PC-3 (cell line): ENCODE results near the gene PDLIM5. TPM values are rescaled to one million over a fixed set of nuclear protein-coding genes. Genes with fewer than 3 reads are reported as not detected.
A peak's percentile ranks its signal among the peaks of the same experiment; 100 is the strongest.

Experiments
- ATAC-seq: fragments of 200-7000 bp; cut with Tn5 transposase; 2 replicates; pipeline ENCODE4 v1.9.1; 2020; ENCODE audit warnings: mild to moderate bottlenecking, moderate library complexity
- BruUV-seq: library from RNA; stranded (reverse); fragments of 400-500 nt; replicated peaks from 2 replicates; lab custom pipeline; 2021; lab: Mats Ljungman, UMichigan
- CTCF ChIA-PET: fragments of 300-600 bp; sonication (Branson Sonifier 250); formaldehyde crosslinking; loops from one replicate; lab custom pipeline; 2022; ENCODE audit warnings: antibody characterized with exemption; lab: Charles Lee
- POLR2A ChIA-PET: fragments of 300-600 bp; sonication (Branson Sonifier 250); formaldehyde crosslinking; loops from one replicate; lab custom pipeline; 2022; ENCODE audit warnings: antibody characterized with exemption; ENCODE audit not compliant: unreplicated experiment; lab: Charles Lee
- DNase-seq: peaks from one replicate; pipeline ENCODE4 v3.0.0-alpha.2; 2015
- H2AFZ ChIP-seq: fragments of 300-600 bp; sonication (generic); 2 replicates; pipeline ENCODE4 v1.6.0; 2016; ENCODE audit warnings: antibody characterized with exemption, low read length
- H3F3A ChIP-seq: fragments of 300-600 bp; sonication (generic); one replicate; pipeline ENCODE4 v1.6.0; 2017; ENCODE audit warnings: antibody characterized with exemption, low read length, control low read depth, mild to moderate bottlenecking; ENCODE audit not compliant: unreplicated experiment
- H3K27ac ChIP-seq: fragments of 300-600 bp; sonication (generic); 2 replicates; pipeline ENCODE4 v1.5.1; 2016; ENCODE audit warnings: mild to moderate bottlenecking, low read length
- H3K27me3 ChIP-seq: fragments of 300-600 bp; sonication (generic); 2 replicates; pipeline ENCODE4 v1.6.1; 2016; ENCODE audit warnings: low read length, mixed read lengths
- H3K36me3 ChIP-seq: fragments of 300-600 bp; sonication (generic); 2 replicates; pipeline ENCODE4 v1.6.1; 2016; ENCODE audit warnings: low read depth, mixed run types, low read length, mixed read lengths
- H3K4me1 ChIP-seq: fragments of 300-600 bp; sonication (generic); 2 replicates; pipeline ENCODE4 v1.5.1; 2016; ENCODE audit warnings: low read length; ENCODE audit not compliant: insufficient read depth
- H3K4me2 ChIP-seq: fragments of 300-600 bp; sonication (generic); 2 replicates; pipeline ENCODE4 v1.6.0; 2016; ENCODE audit warnings: low read length
- H3K4me3 ChIP-seq: fragments of 300-600 bp; sonication (generic); 2 replicates; pipeline ENCODE4 v1.5.1; 2016; ENCODE audit warnings: mild to moderate bottlenecking, low read length, mixed read lengths
- H3K79me2 ChIP-seq: fragments of 300-600 bp; sonication (generic); 2 replicates; pipeline ENCODE4 v1.6.1; 2017; ENCODE audit warnings: low read length, mixed read lengths
- H3K9ac ChIP-seq: fragments of 300-600 bp; sonication (generic); 2 replicates; pipeline ENCODE4 v1.6.0; 2016; ENCODE audit warnings: mild to moderate bottlenecking, low read length
- H3K9me2 ChIP-seq: fragments of 300-600 bp; sonication (generic); replicated peaks from 2 replicates; pipeline ENCODE4 v1.6.1; 2016; ENCODE audit warnings: mixed run types, low read length, mixed read lengths
- H3K9me3 ChIP-seq: fragments of 300-600 bp; sonication (generic); 2 replicates; pipeline ENCODE4 v1.6.1; 2016; ENCODE audit warnings: low read length, mixed read lengths
- H4K20me1 ChIP-seq: fragments of 300-600 bp; sonication (generic); 2 replicates; pipeline ENCODE4 v1.6.1; 2016; ENCODE audit warnings: low read length, mixed read lengths
- CTCF ChIP-seq: fragments of 300-600 bp; sonication (generic); conservative IDR thresholded peaks from 2 replicates; pipeline ENCODE4 v1.5.1; 2017; ENCODE audit warnings: antibody characterized with exemption, low read depth, mild to moderate bottlenecking, low read length
- EZH2 ChIP-seq: fragments of 300-600 bp; sonication (generic); IDR thresholded peaks from one replicate; pipeline ENCODE4 v1.6.1; 2017; ENCODE audit warnings: antibody characterized with exemption, mild to moderate bottlenecking, low read length; ENCODE audit not compliant: unreplicated experiment
- EZH2phosphoT487 ChIP-seq: fragments of 300-600 bp; sonication (generic); IDR thresholded peaks from 2 replicates; pipeline ENCODE4 v1.6.1; 2018; ENCODE audit warnings: mild to moderate bottlenecking, antibody characterized with exemption, low read length, borderline replicate concordance
- intact Hi-C: fragments of 100-400 bp; cut with micrococcal nuclease; formaldehyde crosslinking; loops from 2 replicates; pipeline ENCODE4 v1.9.0; 2023
- total RNA-seq: library from RNA; depleted of rRNA; stranded (reverse); fragments of >200 nt; gene quantifications from 2 replicates; pipeline ENCODE4 v1.2.3, GENCODE V29; 2014

Gene PDLIM5
- total RNA-seq, 1 experiment from 2014 or later: 57.8 TPM

- peak overlapping the region; percentile 19; the same call in 1 of the 2 replicates for H3K4me3 ChIP-seq
- H3K27me3 ChIP-seq: no peaks in the 10 kb centered on the region
- ATAC-seq (peak; percentile 88), DNase-seq (peak; percentile 77)
- peak overlapping the region; percentile 51 for H3K9ac ChIP-seq
- H3F3A ChIP-seq: peaks cover 13% of the 10 kb centered on the region
- H3K4me2 ChIP-seq: peak overlapping the region; percentile 69
- H2AFZ ChIP-seq: peak overlapping the region; percentile 28; the same call in 1 of the 2 replicates
- TF ChIP-seq CTCF (no peak), EZH2phosphoT487 (no peak), EZH2 (no peak)
- peaks cover 31% of the 10 kb centered on the region for H3K4me1 ChIP-seq
- H3K9me3 ChIP-seq: no peaks in the 10 kb centered on the region
- no peaks in the 10 kb centered on the region for H4K20me1 ChIP-seq
- CTCF ChIA-PET: interaction anchor here (0.6 kb wide), 1 partner anchor 28 kb away, joined by 4 read pairs; no protein-coding TSS in a partner anchor
- POLR2A ChIA-PET: no interaction called here
- 0 out of 2 replicates have a peak, but pooled peaks cover 2% of the 10 kb centered on the region for H3K36me3 ChIP-seq
- no peaks in the 10 kb centered on the region for H3K9me2 ChIP-seq
- no TSS peak for BruUV-seq
- H3K27ac ChIP-seq: peak overlapping the region; percentile 96
- intact Hi-C loops: no loop called here
- no peaks in the 10 kb centered on the region for H3K79me2 ChIP-seq
Measured at GRCh38 chr4:94641702-94642560, 190.2 kb downstream of the PDLIM5 start.

GRCh38 chr4:94642561-94642866 lies 190.8 kb downstream of the PDLIM5 start:
- no peak for DNase-seq
- Histone ChIP-seq H4K20me1 (no peaks in the 10 kb centered on the region), H3K4me1 (peaks cover 31% of the 10 kb centered on the region), H2AFZ (peak overlapping the region; percentile 28; the same call in 1 of the 2 replicates), H3K27me3 (no peaks in the 10 kb centered on the region), H3K4me3 (no peak overlapping the region), H3K9ac (peak overlapping the region; percentile 51), H3F3A (peaks cover 13% of the 10 kb centered on the region), H3K79me2 (no peaks in the 10 kb centered on the region), H3K36me3 (0 out of 2 replicates have a peak, but pooled peaks cover 3% of the 10 kb centered on the region), H3K27ac (peak overlapping the region; percentile 96), H3K9me2 (no peaks in the 10 kb centered on the region), H3K4me2 (peak overlapping the region; percentile 69), H3K9me3 (no peaks in the 10 kb centered on the region)
- intact Hi-C loops: no loop called here
- no TSS peak for BruUV-seq
- TF ChIP-seq EZH2: no peak
- TF ChIP-seq EZH2phosphoT487: no peak
- no peak for TF ChIP-seq CTCF
- ChIA-PET CTCF (interaction anchor here (0.6 kb wide), 1 partner anchor 28 kb away, joined by 4 read pairs; no protein-coding TSS in a partner anchor), POLR2A (no interaction called here)
- no peak; the same call in 1 of the 2 replicates for ATAC-seq
